Kasumi-1 (cell line): ENCODE data around the gene EVI5.

Experiments
- DNase-seq, 2 experiments: peaks; one replicate each; lab custom pipeline; 2025; lab: John Stamatoyannopoulos, UW

Gene EVI5

DNA sequence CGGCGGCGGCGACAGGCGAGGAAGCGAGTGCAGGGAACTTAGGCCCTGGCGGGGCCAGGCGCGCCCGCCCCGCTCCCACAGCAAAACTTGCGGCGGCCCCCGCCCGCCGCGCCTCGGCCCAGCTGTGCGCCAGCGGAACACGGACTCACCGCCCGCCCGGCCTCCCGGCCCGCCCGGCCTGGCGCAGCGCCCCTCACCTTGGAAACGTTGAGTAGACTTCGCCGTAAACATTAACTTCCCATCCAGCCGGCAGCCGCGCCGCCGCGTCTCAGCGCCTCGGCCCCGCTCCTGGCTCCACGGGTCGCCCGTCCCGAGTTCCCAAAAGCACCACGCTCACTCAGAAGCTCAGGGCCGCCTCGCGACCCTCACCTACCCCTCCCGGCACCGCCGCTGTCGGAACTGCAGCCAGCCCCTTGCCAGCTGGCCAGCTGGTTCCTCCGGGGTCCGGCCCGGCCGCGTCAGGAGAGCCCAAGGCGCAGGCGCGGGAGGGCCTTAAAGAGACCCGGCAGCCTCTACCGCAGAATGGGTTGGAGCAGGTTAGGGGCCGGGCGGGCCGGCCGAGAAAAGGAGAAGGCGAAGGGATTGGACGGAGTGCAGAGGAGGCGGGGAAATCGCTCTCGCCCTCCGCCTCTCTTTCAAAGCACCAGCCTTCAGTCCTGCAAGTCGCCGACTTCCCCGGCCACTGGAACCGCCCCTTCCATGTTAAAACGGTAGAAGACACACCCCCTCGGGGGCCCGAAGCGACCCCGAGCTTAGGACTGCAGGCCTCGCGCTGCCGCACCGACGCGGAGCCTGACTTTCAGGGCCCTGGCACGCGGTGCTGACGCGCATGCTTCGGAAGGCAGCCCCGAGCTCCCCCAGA is at the start of gene EVI5:
Gene EVI5 (minus strand): TSS at position 470 of the 862 bp plus-strand sequence. CDS start 48,562 bp downstream, outside the sequence.
- peak; percentile 98 for DNase-seq

DNA sequence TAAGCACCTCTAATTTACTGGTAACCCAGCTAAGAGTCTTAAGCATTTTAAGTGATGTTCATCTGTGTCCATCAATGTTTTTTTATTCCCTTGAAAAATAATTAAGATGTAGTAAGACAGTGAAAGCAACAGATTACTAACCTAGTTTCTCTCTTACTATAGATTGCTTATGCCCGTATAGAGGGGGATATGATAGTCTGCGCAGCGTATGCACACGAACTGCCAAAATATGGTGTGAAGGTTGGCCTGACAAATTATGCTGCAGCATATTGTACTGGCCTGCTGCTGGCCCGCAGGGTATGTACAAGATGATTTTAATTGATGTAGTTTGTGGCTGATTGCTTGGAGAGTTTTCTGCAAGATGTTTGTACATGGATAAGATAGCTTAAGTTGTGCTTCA is 49.7 kb upstream of the EVI5 start:
- DNase-seq, result no peak

DNA sequence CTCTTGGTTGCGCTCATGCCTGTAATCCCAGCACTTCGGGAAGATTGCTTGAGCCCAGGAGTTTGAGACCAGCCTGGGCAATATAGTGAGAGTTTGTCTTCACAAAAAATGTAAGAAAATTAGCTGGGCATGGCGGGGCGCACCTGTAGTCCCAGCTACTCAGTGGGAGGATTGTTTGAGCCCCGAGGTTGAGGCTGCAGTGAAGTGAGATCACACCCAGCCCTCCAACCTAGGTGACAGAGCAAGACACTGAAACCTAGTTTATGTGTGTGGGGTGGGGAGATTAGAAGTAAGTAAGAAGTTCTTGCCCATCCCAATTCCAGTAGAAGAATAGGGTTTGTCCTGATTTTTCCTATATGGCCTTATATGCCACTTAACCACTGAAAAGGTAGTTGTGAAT is 48.9 kb upstream of the EVI5 start:
- no peak for DNase-seq

DNA sequence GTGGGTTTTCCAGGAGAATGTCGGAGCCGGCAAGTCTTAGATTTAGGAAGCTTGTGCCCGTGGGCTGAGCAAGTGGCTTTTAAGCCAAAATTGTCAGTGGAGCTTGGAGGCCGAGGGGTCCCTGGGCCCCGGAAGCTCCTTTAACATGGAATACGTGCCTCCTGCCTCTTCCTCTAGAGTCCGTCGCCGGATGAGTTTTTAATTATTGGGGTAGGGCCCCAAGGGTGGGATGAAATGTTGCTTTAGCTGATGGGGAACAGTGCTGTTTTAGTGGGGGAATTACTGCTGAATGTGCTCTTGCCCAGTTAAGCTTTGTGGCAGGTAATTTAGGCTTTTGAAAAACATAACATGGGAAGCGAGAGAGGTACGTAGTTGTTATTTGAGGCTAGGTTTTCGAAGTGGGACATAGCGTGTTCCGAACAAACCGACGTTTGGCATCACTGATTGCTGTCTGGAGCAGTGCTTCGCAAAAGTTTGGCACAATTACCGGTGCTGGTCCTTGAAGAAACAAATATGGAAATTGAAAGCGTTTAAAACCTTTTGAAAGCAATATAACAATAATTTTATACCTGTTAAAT is 47.7 kb upstream of the EVI5 start:
- DNase-seq, result no peak

DNA sequence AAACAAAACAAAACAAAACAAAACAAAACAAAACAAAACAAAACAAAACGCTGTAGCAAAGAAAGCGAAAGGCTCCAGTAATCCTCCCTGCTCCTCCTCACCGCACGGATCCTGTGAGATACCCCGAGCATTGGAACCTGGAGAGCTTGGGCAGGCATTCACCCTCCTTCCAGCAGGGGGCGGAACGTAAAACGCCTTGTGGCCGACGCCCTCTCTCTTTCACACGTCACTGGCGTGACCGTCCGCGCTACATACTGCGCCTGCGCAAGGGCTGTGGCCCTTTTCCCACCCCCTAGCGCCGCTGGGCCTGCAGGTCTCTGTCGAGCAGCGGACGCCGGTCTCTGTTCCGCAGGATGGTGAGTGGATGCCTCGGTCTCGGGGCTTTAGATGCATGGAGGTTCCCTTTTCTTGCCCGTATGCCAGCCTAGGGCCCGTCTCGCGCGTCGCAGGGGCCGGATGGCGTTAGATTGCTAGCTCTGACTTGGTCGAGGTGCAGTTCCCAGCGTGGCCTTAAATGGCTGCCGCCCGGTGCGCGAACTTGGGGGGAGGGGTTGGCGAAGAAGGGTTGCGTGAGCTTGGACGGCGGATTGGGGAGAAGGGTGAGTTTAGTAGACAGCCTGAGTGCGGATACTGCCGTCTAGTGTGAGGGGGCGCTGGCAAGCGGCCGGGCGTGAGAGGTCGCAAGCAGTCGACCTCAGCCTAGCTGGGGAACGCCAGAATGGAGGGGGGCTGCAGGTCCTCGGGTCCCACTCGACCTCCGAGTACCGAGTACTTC is 47.0 kb upstream of the EVI5 start, which contains the start of gene RPL5:
Gene RPL5 (plus strand): TSS at position 279 of the 775 bp plus-strand sequence. CDS start 75 bp downstream, at position 354.
- DNase-seq, result peak; percentile 97

DNA sequence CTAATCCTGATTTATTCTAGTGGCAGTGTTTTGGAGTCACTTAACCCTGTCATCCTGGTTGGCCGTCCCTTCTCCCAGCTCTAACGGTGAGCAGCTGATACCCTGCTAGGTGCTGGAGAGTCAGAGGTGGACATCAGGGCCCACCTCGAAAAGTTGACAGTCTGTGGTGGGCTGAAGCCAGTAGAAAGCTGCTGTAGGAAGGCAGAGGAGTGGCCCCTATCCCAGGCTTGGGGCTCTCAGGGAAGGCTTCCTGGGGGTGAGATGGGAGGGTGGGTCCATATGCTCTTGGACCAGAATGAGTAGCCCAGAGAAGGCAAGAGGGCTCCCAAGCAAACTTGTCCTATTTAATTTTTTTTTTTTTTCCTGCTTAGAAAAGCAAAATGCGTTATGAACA is 46.5 kb upstream of the EVI5 start:
- DNase-seq, result no peak

DNA sequence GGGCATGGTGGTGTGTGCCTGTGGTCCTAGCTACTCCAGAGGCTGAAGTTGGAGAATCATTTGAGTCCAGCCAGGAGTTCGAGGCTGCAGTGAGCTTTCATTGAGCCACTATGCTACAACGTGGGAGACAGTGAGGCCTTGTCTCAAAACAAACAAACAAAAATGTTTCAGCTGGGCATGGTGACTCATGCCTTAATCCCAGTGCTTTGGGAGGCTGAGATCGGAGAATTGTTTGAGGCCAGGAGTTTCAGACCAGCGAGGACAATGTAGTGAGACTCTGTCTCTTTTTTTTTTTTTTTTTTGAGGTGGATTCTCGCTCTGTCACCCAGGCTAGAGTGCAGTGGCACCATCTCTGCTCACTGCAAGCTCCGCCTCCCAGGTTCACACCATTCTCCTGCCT is 41.9 kb upstream of the EVI5 start:
- no peak for DNase-seq

DNA sequence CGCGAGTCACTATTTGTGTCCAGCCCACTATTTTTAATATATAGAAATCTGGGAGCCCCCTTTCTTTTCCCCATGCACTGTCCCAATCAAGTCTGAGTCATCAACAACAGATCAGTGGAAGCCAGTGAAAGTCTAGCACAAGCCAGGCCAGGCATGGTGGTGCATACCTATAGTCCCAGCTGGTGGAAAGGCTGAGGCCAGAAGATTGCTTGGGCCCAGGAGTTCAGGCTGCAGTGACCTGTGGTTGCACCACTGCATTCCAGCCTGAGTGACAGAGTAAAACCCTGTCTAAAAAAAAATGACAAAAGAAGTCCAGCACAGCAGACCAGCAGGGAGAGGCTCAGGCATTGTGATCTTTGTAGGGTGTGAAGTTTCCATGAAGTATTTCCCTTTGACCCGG is 38.0 kb upstream of the EVI5 start:
- DNase-seq, result no peak

DNA sequence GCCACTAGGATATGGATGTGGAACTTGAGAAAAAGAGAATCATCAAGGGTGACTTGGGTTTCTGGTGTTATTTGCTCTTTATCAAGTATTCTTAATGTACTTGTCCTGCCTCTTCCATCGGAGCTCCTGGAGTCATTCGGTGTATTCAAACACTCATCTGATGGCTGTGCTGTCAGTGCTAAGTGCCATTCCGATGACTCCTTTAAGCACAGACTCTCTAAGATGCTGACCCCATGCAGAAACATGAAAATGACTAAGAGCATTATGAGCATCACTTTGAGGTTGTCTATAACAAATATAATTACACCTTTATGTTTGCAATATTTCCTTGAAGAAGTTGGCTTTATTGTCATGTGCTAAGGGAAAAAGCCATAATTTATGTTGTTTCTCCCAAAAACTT is 35.6 kb upstream of the EVI5 start:
- DNase-seq, result no peak

DNA sequence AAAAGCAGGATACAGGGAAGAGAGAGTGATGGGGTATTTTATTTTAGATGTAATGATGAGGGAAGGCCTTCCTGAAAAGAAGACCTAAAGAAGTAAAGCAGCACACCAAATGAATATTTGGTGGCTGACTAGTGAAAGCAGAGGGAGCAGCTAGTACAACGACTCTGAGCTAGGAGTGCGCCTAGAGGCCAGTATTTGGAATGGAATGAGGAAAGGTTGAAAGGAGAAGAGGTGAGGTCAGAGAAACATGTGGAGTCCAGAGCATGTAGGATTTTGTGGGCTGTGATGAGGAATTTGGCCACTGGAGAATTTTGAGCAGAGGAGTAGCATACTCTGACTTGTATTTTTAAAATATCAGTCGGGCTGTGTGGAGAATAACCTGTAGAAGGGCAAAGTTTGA is 35.1 kb upstream of the EVI5 start:
- no peak for DNase-seq

DNA sequence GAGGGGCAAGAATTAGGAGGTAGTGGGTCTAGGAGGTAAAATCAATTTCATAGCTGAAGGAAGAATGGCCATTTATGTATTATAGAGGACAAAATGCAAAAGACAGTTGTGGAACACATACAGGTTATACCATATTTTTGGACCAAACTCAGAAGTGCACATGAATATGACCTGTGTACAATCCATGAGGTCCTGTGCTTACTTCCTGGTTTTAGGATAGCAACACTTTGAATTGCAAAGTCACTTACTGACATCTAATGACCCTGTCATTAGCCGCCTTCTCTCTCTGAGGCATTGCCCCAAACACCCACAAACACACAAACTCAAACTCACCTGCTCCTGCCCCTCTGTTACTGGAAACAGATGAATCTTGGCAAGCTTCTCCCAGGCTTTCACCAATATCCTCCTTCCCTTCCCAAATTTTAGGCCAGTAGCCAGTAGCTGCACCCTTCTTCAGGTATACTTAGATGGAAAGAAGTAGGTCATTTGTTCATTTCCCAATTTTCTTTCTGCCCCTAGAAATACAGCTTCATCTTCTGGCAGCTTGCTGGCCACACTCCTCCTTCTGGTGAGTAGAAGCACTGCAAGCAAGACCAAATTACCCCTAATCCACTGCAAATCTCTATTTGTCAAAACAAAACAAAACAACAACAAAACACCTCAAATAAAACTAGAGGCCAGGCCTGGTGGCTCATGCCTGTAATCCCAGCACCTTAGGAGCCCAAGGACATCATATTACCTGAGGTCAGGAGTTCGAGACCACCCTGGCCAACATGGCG is 33.3 kb upstream of the EVI5 start:
- peak; percentile 36 to 72 for DNase-seq

DNA sequence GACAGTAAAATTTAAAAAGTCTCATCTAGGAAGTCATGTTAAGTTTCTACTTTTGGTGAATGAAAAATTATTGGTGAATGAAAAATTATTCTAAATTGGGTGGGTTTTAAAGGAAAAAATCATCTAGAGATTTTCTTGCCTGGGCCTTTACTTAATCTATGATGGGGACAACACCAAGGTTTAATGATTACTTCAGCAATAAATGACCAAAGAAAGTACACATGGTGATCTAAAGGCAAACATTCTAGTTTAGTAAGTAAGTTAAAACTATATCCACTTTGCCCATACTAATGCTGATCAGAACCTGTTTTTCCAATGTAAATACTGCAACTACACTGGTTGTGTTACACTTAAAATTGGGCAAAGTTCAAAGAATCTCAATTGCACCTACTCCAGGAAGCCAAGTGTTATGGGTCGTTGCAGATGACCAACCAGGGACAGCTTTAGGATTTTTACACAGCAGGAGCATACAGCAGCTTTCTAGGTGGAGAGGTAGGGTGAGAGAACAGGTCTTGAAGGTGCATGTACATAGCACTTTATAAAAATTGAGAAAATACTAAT is 32.3 kb upstream of the EVI5 start:
- no peak for DNase-seq

DNA sequence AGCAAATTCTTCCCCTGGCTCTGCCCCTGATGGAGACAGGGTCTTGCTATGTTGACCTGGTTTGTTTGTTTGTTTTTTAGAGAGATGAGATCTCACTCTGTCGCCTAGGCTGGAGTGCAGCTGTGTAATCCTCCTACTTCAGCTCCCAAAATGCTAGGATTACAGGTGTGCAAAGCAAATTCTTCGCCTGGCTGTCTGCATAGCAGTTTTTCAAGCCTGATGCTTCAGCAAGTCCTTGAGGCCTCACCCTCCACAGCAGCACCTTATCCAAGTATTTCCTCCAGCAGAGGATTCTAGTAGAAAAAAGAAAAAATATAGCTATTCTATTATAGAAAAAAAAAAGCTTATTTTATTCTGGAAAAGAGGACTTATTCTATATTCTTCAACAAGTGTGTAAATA is 31.8 kb upstream of the EVI5 start:
- no peak for DNase-seq

DNA sequence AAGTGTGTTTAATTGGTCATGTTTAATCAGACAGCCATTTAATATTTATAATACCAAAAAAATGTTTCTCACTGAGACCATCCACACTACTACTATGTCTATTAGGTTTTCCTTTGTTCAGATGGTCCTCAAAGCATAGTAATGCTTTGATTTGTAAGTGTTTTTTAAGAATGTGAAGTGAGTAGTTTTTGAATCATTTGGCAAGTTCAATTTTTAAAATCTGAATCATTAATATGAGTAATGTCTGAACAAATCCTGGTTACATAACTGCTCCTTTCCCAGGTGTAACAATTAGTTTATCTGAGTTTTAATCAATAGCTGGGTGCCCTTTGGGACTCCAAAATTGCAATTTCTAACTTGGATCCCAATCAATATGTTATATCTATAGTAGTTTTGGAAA is 23.5 kb upstream of the EVI5 start:
- no peak for DNase-seq

DNA sequence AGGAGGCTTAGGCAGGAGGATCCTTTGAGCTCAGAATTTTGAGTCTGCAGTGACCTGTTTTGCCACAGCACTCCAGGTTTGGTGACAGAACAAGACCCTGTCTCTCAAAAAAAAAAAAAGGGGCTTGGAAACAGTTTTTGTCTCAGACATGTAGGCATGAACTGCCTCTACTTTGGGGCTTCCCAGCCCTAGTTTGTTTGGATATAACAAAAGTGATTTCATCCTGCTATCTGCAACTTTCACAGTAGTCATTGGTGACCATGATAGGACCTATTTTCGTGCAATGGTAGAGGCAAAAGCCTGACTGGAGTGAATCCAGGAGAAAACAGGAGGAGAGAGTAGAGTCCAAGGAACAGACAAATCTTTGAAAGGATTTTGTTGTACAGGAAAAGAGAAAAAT is 20.3 kb upstream of the EVI5 start:
- no peak for DNase-seq

DNA sequence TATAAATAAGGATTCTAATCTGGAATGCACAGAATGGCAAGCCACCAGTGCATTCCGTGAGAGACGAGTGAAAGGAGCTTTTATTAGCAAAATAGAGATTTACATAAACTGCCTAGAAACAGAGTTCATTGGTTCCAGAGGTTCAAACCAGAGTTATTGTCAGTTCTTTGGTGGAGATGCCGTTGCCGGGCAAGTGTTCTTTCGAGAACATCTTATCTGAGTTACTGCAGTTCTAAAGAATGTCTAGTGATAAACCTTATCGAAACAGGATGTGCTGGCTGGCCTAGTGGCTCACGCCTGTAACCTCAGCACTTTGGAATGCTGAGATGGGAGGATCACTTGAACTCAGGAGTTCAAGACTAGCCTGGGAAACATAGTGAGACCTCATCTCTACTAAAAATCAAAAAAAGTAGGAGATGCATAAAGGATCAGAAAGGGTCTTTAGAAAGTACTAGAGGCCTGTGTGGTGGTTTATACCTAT is 19.9 kb upstream of the EVI5 start:
- DNase-seq, result peak in 1 of 2 experiments; percentile 28

DNA sequence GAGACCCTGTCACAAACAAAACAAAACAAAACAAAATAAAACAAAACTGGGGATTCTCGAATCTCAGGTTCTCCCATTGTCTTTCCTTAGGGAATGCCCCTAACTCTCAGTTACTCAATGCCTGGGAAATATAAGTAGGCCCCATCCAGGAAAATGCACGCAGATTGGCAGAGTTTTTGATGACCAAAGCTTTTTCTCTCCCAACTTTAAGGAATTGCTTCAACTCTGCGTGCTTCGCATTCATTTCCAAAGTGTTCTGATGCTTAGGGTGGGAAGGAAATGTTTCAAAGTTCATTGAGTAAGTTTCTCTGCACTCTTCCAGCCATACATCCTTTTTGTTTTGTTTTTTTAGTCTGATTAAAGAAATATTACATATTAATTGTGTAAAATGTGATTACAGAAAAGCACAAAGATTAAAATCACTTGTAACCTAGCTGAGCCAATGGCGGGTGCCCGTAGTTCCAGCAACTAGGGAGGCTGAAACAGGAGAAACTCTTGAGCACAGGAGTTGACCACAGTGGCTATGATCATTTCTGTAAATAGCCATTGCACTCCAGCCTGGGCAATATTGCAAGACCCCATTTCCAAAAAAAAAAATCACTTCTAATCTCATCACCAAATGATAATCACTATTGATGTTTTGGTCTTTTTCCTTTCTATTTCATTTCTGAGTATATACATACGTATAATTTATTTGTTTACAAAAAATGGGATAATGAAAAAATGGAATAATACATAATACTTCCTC is 18.4 kb upstream of the EVI5 start:
- no peak for DNase-seq

DNA sequence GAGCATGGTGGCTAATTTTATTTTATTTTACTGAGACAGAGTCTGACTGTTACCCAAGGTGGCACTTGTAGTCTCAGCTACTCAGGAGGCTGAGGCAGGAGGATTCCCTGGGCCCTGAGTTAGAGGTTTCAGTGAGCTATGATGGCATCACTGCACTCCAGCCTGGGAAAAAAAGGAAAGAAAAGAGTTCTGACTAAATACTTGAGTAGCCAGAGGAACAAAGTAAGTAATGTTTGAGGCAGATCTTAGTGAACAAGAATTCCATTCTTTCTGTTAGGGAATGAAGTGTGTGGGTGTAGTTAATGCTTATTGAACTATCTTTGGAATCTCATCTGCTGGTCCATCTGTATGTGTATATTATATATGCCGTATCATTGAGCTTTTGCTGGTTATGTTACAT is 13.1 kb upstream of the EVI5 start:
- DNase-seq, result no peak

DNA sequence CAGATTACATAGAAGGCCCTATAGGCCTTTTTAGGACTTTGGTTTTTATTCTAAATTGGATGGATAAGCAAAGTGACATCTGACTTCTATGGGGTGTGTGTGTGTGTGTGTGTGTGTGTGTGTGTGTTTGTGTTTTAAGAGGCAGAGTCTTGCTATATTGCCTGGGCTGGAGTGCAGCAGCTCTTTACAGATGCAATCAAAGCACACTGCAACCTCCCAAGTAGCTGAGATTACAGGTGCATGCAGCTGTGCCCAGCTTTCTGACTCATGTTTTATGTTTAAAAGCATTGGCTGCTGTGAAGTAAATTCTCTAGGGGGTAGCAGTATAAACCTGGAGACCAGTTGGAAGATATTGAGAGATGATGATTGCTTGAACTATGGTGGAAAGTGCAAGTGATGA is 12.4 kb upstream of the EVI5 start:
- DNase-seq, result no peak

DNA sequence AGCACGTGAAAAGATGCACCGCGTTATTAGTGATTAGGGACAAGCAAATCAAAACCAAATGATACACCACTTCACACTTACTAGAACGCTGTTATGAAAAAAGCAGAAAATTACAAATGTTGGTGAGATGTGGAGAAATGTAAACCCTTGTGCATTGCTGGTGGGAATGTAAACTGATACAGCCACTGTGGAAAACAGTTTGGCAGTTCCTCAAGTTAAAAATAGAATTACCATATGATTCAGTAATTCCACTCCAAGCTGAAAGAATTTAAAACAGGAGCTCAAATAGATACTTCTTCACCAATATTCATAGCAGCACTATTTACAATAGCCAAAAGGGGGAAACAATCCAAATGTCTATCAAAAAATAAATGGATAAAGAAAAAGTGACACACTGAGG is 10.3 kb upstream of the EVI5 start:
- peak in 1 of 2 experiments; percentile 13 for DNase-seq

DNA sequence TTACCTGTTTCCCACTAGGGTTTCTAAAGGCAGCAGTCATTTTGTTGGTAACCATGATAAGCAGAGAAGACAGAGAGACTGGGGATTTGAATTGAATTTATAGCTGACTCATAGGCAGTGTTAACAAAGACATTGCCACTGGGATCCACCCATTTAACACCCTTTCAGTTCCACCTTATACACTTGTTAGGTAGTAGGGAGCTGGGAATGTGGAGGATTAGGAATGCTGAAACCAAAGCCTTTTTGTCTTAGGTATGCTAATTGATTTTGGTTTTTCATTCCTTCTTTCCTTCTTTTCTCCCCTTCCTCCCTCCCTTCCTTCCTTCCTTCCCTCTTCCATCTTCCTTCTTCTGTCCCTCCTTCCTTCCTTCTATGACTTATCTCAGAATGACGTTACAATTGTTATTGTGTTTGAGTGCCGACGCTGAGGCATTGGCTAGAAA is 7.5 kb upstream of the EVI5 start:
- no peak for DNase-seq
